ENCODE results near the gene CHEK1. TPM values are rescaled to one million over a fixed set of nuclear protein-coding genes. Genes with fewer than 3 reads are reported as not detected.

The CHEK1 gene
- total and polyA plus RNA-seq, 9 of the 15 experiments (the other 6 are each of a cell fraction or from before 2014, with no cell fraction given): 62.6 to 108 (median 87.5) TPM

- no peak for TF ChIP-seq CHD7 (IDR thresholded peaks at IDR 0.05; ENCODE audit: low read depth, low read length)
- TF ChIP-seq MCM5 (IDR thresholded peaks at IDR 0.05; ENCODE audit: low read depth): no peak
- peak; percentile 53; the same call in 1 of the 2 replicates for TF ChIP-seq MIER1 (IDR thresholded peaks at IDR 0.05; ENCODE audit: low read depth)
- no peak for TF ChIP-seq POLR2H (tag; IDR thresholded peaks at IDR 0.05; ENCODE audit: low read depth)
- no peak for TF ChIP-seq PTTG1 (tag; IDR thresholded peaks at IDR 0.05; ENCODE audit: low read depth)
- TF ChIP-seq DLX4 (CRISPR knock-in tag; IDR thresholded peaks at IDR 0.05): 0 out of 2 replicates have a peak, but pooled peaks have one; percentile 47
- TF ChIP-seq GABPB1 (CRISPR knock-in tag; IDR thresholded peaks at IDR 0.05): peak; percentile 45; the same call in 1 of the 2 replicates
- TF ChIP-seq SMARCC2 (IDR thresholded peaks at IDR 0.05; ENCODE audit: low read depth): no peak
- TF ChIP-seq POLR2A (conservative IDR thresholded peaks at IDR 0.05): peak; percentile 52
- peak; percentile 43 for TF ChIP-seq SAP30 (IDR thresholded peaks at IDR 0.05; ENCODE audit: borderline replicate concordance, insufficient read depth, low read depth, low read length, poor library complexity, severe bottlenecking)
- TF ChIP-seq SUPT5H (IDR thresholded peaks at IDR 0.05): peak; percentile 61; the same call in 1 of the 2 replicates
- no peak for TF ChIP-seq MYC (IDR thresholded peaks at IDR 0.05; ENCODE audit: low read depth, low read length)
- TF ChIP-seq MYC (CRISPR knock-in tag; IDR thresholded peaks at IDR 0.05; ENCODE audit: borderline replicate concordance, low read depth): 0 out of 2 replicates have a peak, but pooled peaks have one; percentile 38
- TF ChIP-seq ZNF165 (CRISPR knock-in tag; IDR thresholded peaks at IDR 0.05; ENCODE audit: borderline replicate concordance): no peak
- 0 out of 2 replicates have a peak, but pooled peaks have one; percentile 41 for TF ChIP-seq ZEB2 (IDR thresholded peaks at IDR 0.05)
- TF ChIP-seq ZBTB2 (IDR thresholded peaks at IDR 0.05): peak; percentile 52; the same call in 1 of the 2 replicates
Measured at GRCh38 chr11:125593114-125593820, 31.7 kb upstream of the CHEK1 start (continued).
